ACHN (cell line): Measurements from ENCODE around the gene MRPS12.
A peak's percentile ranks its signal among the peaks of the same experiment; 100 is the strongest.

ENCODE experiments used
- DNase-seq: peaks from one replicate; pipeline ENCODE4 v3.0.0-alpha.2; 2015
- in situ Hi-C: cut with HindIII; loops from 2 replicates; pipeline ENCODE4 v1.10.0; 2017; ENCODE audit warnings: low sequenced_read_pairs, low pct_ligation_motif_present, low pct_unique_long_range_greater_than_20kb

MRPS12 gene

GRCh38 chr19:38907670-38908069, 23.1 kb upstream of the MRPS12 start:
- in situ Hi-C loops = no loop called here
- no peak for DNase-seq

- in situ Hi-C loops = no loop called here
- no peak for DNase-seq
These were observed 21.8 kb upstream of the MRPS12 start for GRCh38 chr19:38908911-38909310.

GRCh38 chr19:38910488-38910887, 20.3 kb upstream of the MRPS12 start:
- no peak for DNase-seq
- in situ Hi-C loops = no loop called here

- in situ Hi-C loops = no loop called here
- DNase-seq = no peak
These were observed 19.2 kb upstream of the MRPS12 start for GRCh38 chr19:38911388-38912001.

- no peak for DNase-seq
- in situ Hi-C loops = no loop called here
These were observed 17.9 kb upstream of the MRPS12 start for GRCh38 chr19:38912600-38913514.

GRCh38 chr19:38913958-38914357, 16.8 kb upstream of the MRPS12 start:
- in situ Hi-C loops = no loop called here
- DNase-seq = no peak

- DNase-seq = no peak
- in situ Hi-C loops = no loop called here
These were observed 15.1 kb upstream of the MRPS12 start for GRCh38 chr19:38915329-38916321.

- in situ Hi-C loops = no loop called here
- DNase-seq = no peak
These were observed 13.2 kb upstream of the MRPS12 start for GRCh38 chr19:38917516-38917915.

- in situ Hi-C loops = no loop called here
- DNase-seq = peak; percentile 18
These were observed 12.7 kb upstream of the MRPS12 start for GRCh38 chr19:38917921-38918491.

GRCh38 chr19:38918526-38918925, 12.2 kb upstream of the MRPS12 start:
- in situ Hi-C loops = no loop called here
- DNase-seq = no peak

GRCh38 chr19:38919837-38920601, 10.7 kb upstream of the MRPS12 start:
- no peak for DNase-seq
- in situ Hi-C loops = no loop called here

- no peak for DNase-seq
- in situ Hi-C loops = no loop called here
These were observed 9.9 kb upstream of the MRPS12 start for GRCh38 chr19:38920602-38921419.

GRCh38 chr19:38921420-38922274, 9.1 kb upstream of the MRPS12 start:
- in situ Hi-C loops = no loop called here

GRCh38 chr19:38922482-38922881, 8.3 kb upstream of the MRPS12 start:
- no peak for DNase-seq
- in situ Hi-C loops = no loop called here

More at GRCh38 chr19:38921420-38922274, 9.1 kb upstream of the MRPS12 start:
- no peak for DNase-seq

GRCh38 chr19:38924388-38924787, 6.4 kb upstream of the MRPS12 start:
- in situ Hi-C loops = no loop called here
- DNase-seq = no peak

- in situ Hi-C loops = no loop called here
- no peak for DNase-seq
These were observed 2.2 kb upstream of the MRPS12 start for GRCh38 chr19:38928391-38929001.
